ENCODE measurements around the gene IGSF3. TPM values are rescaled to one million over a fixed set of nuclear protein-coding genes. Genes with fewer than 3 reads are reported as not detected.

The IGSF3 gene
- total RNA-seq, 4 donors from 2014 or later: 0.25 to 1.2 (median 0.72) TPM

DNA sequence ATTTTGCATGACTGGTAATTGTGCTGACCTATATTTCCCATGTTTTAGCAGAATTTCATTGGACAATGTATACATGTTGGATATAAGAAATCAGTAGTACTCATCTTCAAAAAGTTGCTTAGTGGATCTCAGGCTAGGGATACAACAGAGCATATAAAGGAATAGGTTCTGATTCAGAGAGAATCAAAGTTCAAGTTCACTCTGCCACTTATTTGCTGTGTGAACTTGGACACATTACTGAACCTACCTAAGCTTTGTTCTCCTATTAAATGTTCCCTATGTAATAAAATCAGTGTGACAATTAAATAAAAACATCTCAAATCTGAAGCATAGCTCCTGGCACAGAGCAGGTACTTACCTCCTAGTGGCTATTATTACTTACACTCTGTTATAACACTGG is 106.0 kb downstream of the IGSF3 start:
- no peaks in the 10 kb centered on the region for H3K27me3 ChIP-seq
- in situ Hi-C loops (cut with MboI; ENCODE audit: low sequenced_read_pairs in 4 of 4): loop anchor here in 1 of 4 donors (10.0 kb wide), 1 partner anchor 493 kb away; no protein-coding TSS in a partner anchor
- intact Hi-C loops (cut with DNase I; ENCODE audit: low total_unique reads): no loop called here
- TF ChIP-seq POLR2A (IDR thresholded peaks at IDR 0.05): no peak
- TF ChIP-seq, protein P1, sequence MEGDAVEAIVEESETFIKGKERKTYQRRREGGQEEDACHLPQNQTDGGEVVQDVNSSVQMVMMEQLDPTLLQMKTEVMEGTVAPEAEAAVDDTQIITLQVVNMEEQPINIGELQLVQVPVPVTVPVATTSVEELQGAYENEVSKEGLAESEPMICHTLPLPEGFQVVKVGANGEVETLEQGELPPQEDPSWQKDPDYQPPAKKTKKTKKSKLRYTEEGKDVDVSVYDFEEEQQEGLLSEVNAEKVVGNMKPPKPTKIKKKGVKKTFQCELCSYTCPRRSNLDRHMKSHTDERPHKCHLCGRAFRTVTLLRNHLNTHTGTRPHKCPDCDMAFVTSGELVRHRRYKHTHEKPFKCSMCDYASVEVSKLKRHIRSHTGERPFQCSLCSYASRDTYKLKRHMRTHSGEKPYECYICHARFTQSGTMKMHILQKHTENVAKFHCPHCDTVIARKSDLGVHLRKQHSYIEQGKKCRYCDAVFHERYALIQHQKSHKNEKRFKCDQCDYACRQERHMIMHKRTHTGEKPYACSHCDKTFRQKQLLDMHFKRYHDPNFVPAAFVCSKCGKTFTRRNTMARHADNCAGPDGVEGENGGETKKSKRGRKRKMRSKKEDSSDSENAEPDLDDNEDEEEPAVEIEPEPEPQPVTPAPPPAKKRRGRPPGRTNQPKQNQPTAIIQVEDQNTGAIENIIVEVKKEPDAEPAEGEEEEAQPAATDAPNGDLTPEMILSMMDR (IDR thresholded peaks at IDR 0.05 in 4 of 5, conservative IDR thresholded peaks at IDR 0.05 in 1 of 5): no peak
- no peak for ATAC-seq
- no peaks in the 10 kb centered on the region for H3K36me3 ChIP-seq
- peaks cover 3 to 5% of the 10 kb centered on the region in 2 donors for H3K4me1 ChIP-seq
- H3K9me3 ChIP-seq: no peaks in the 10 kb centered on the region
- H3K4me3 ChIP-seq: no peak overlapping the region
- no peak overlapping the region for H3K27ac ChIP-seq
- DNase-seq: no peak

DNA sequence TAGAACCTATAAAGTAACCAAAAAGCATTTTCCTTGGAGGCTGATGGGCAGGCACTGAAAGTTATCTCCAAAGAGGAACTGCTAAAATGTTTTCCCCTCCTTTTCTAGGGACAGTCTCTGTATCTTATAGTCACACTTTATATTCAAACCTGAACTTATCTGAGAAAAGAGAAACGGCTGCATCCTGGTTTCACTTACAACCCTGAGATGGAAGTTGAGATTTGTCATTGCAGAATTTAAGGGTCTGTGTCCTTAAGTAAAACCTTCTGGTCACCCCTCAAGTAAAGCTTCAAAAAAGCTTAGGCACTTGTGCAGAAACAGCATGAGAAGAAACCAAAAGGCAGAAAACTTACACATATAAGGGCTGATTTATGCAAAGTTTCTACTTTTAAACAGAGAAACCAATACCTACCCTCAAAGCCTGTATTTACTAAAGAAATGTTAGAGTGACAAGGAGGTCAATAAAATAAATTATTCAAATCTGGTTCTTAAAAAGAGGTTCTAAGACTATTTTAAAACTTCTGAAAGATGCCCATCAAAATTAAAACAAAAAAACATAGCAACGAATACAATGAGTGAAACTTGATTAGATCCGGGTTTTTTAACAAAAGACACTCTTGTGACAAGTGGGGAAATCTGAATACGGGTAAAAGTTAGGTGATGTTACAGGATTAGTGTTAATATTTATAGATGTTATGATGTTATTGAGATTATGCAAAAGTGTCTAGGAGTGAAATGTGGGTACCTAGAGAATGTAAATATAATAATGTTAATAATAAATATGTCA is 106.6 kb downstream of the IGSF3 start:
- in situ Hi-C loops (cut with MboI; ENCODE audit: low sequenced_read_pairs in 4 of 4): loop anchor here in 1 of 4 donors (10.0 kb wide), 1 partner anchor 494 kb away; no protein-coding TSS in a partner anchor
- DNase-seq (no peak), ATAC-seq (no peak)
- H3K4me3 ChIP-seq: no peak overlapping the region
- TF ChIP-seq POLR2A (IDR thresholded peaks at IDR 0.05): no peak
- TF ChIP-seq, protein P1 (IDR thresholded peaks at IDR 0.05 in 4 of 5, conservative IDR thresholded peaks at IDR 0.05 in 1 of 5): no peak
- intact Hi-C loops (cut with DNase I; ENCODE audit: low total_unique reads): no loop called here
- no peaks in the 10 kb centered on the region for H3K36me3 ChIP-seq
- no peak overlapping the region for H3K27ac ChIP-seq
- H3K9me3 ChIP-seq: no peaks in the 10 kb centered on the region
- peaks cover 8 to 9% of the 10 kb centered on the region in 2 donors for H3K4me1 ChIP-seq
- no peaks in the 10 kb centered on the region for H3K27me3 ChIP-seq

DNA sequence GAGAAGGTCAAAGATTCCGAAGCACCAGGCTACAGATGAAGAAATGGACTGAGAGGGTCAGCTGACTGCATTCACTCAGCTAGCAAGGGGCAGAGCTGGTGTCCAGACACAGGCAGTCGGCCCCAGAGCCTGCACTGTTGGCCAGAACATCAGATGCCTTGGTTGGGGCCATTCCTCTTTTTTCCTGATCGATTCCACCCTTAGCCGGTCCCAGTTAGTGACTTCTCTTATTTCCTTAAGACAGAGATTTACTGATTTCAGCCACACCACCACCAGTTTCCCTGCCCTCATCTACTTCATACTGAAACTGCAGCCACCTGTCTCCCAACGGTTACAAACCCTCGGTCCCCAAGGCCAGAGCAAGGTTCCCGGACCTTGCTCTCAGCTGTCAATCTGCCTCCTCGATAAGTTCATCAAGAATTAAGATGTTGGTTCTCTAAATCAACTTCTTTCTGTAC is 108.2 kb downstream of the IGSF3 start:
- intact Hi-C loops (cut with DNase I; ENCODE audit: low total_unique reads): no loop called here
- in situ Hi-C loops (cut with MboI; ENCODE audit: low sequenced_read_pairs in 4 of 4): no loop called here
- no peak for DNase-seq

DNA sequence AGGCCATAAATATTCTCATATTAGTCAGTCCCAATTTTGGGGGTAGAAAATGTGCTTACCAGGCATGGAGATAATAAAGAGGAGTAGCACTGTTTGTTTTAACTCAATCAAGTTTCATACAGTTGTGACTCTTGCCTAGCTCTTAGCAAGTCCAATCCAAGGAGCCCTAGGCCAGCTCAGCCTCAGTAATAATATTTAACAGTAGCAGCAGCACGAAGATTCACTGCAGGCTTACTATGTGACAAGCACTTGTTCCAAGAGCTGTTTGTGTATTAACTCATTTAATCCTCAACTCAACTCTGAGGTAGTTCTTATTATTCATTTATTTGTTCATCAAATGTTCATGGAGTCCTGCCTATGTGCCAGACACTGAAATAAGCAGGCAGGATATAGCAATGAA is 109.0 kb downstream of the IGSF3 start:
- in situ Hi-C loops (cut with MboI; ENCODE audit: low sequenced_read_pairs in 4 of 4): no loop called here
- intact Hi-C loops (cut with DNase I; ENCODE audit: low total_unique reads): no loop called here
- no peak for DNase-seq
- Histone ChIP-seq H3K36me3 (no peaks in the 10 kb centered on the region), H3K4me1 (peaks cover 11 to 18% of the 10 kb centered on the region in 2 donors), H3K4me3 (no peak overlapping the region), H3K27me3 (no peaks in the 10 kb centered on the region), H3K27ac (no peak overlapping the region), H3K9me3 (no peaks in the 10 kb centered on the region)
- no peak for TF ChIP-seq POLR2A (IDR thresholded peaks at IDR 0.05)
- TF ChIP-seq, protein P1 (IDR thresholded peaks at IDR 0.05 in 4 of 5, conservative IDR thresholded peaks at IDR 0.05 in 1 of 5): no peak
- ATAC-seq: no peak

More for the DNA sequence above, 108.2 kb downstream of the IGSF3 start:
- Histone ChIP-seq H3K36me3 (no peaks in the 10 kb centered on the region), H3K4me3 (no peak overlapping the region), H3K27ac (no peak overlapping the region), H3K27me3 (no peaks in the 10 kb centered on the region), H3K4me1 (peaks cover 11 to 18% of the 10 kb centered on the region in 2 donors), H3K9me3 (no peaks in the 10 kb centered on the region)
- no peak for TF ChIP-seq POLR2A (IDR thresholded peaks at IDR 0.05)
- TF ChIP-seq, protein P1 (IDR thresholded peaks at IDR 0.05 in 4 of 5, conservative IDR thresholded peaks at IDR 0.05 in 1 of 5): no peak
- no peak for ATAC-seq

Measured in gastrocnemius medialis (tissue), 4 donors.